ENCODE measurements around the gene GIGYF2. TPM values are rescaled to one million over a fixed set of nuclear protein-coding genes. Genes with fewer than 3 reads are reported as not detected.
"Not testable (repeated sequence)": the region's sequence is repeated elsewhere in the genome, so short reads cannot be mapped to it uniquely, and the experiment has no call there.

GIGYF2 gene
- total and polyA plus RNA-seq, 9 donors = 26.4 to 49.4 (median 42.0) TPM

GRCh38 chr2:232666051-232666805 is 30.9 kb upstream of the GIGYF2 start:
- no peaks in the 10 kb centered on the region for H3K9me3 ChIP-seq (replicated peaks; ENCODE audit: control insufficient read depth, low read depth, low read length)
- no peak overlapping the region for H3K27ac ChIP-seq (ENCODE audit: low read length)
- no peaks in the 10 kb centered on the region for H3K27me3 ChIP-seq (ENCODE audit: control insufficient read depth, insufficient read depth, low read length)
- H3K36me3 ChIP-seq (ENCODE audit: control insufficient read depth, insufficient read depth, low read length) = no peaks in the 10 kb centered on the region
- peaks cover 10% of the 10 kb centered on the region for H3K4me1 ChIP-seq (ENCODE audit: control insufficient read depth, insufficient read depth, low read length)
- no peak for DNase-seq
- H3K4me3 ChIP-seq (ENCODE audit: low read length) = no peak overlapping the region
- WGBS (ENCODE audit: insufficient coverage) = 67% methylated on average over 4 of the region's 7 CpGs

GRCh38 chr2:232667989-232668583 is 29.0 kb upstream of the GIGYF2 start:
- WGBS (ENCODE audit: insufficient coverage) = 75% methylated on average over 4 of the region's 10 CpGs
- no peak for DNase-seq
- Histone ChIP-seq H3K4me1 (ENCODE audit: control insufficient read depth, insufficient read depth, low read length) (peaks cover 10% of the 10 kb centered on the region), H3K9me3 (replicated peaks; ENCODE audit: control insufficient read depth, low read depth, low read length) (no peaks in the 10 kb centered on the region), H3K27ac (ENCODE audit: low read length) (no peak overlapping the region), H3K36me3 (ENCODE audit: control insufficient read depth, insufficient read depth, low read length) (no peaks in the 10 kb centered on the region), H3K27me3 (ENCODE audit: control insufficient read depth, insufficient read depth, low read length) (no peaks in the 10 kb centered on the region), H3K4me3 (ENCODE audit: low read length) (no peak overlapping the region)

GRCh38 chr2:232668805-232669444 is 28.2 kb upstream of the GIGYF2 start:
- H3K36me3 ChIP-seq (ENCODE audit: control insufficient read depth, insufficient read depth, low read length) = no peaks in the 10 kb centered on the region
- peak; percentile 50 for DNase-seq
- H3K27ac ChIP-seq (ENCODE audit: low read length) = no peak overlapping the region

GRCh38 chr2:232672588-232672987 is 24.5 kb upstream of the GIGYF2 start:
- no peaks in the 10 kb centered on the region for H3K27me3 ChIP-seq (ENCODE audit: control insufficient read depth, insufficient read depth, low read length)
- H3K4me1 ChIP-seq (ENCODE audit: control insufficient read depth, insufficient read depth, low read length) = peaks cover 4% of the 10 kb centered on the region
- H3K9me3 ChIP-seq (replicated peaks; ENCODE audit: control insufficient read depth, low read depth, low read length) = no peaks in the 10 kb centered on the region
- no peak for DNase-seq
- H3K27ac ChIP-seq (ENCODE audit: low read length) = no peak overlapping the region
- no peaks in the 10 kb centered on the region for H3K36me3 ChIP-seq (ENCODE audit: control insufficient read depth, insufficient read depth, low read length)
- no CpG with 5 or more reads among the region's 1 CpG for WGBS (ENCODE audit: insufficient coverage)
- no peak overlapping the region for H3K4me3 ChIP-seq (ENCODE audit: low read length)

More at GRCh38 chr2:232668805-232669444, 28.2 kb upstream of the GIGYF2 start:
- 26% methylated on average over 5 of the region's 17 CpGs for WGBS (ENCODE audit: insufficient coverage)
- H3K4me1 ChIP-seq (ENCODE audit: control insufficient read depth, insufficient read depth, low read length) = peaks cover 10% of the 10 kb centered on the region
- H3K27me3 ChIP-seq (ENCODE audit: control insufficient read depth, insufficient read depth, low read length) = no peaks in the 10 kb centered on the region
- H3K9me3 ChIP-seq (replicated peaks; ENCODE audit: control insufficient read depth, low read depth, low read length) = no peaks in the 10 kb centered on the region
- no peak overlapping the region for H3K4me3 ChIP-seq (ENCODE audit: low read length)

- no peaks in the 10 kb centered on the region for H3K36me3 ChIP-seq (ENCODE audit: control insufficient read depth, insufficient read depth, low read length)
- no peaks in the 10 kb centered on the region for H3K27me3 ChIP-seq (ENCODE audit: control insufficient read depth, insufficient read depth, low read length)
- no peak overlapping the region for H3K4me3 ChIP-seq (ENCODE audit: low read length)
- H3K9me3 ChIP-seq (replicated peaks; ENCODE audit: control insufficient read depth, low read depth, low read length) = no peaks in the 10 kb centered on the region
- no peaks in the 10 kb centered on the region for H3K4me1 ChIP-seq (ENCODE audit: control insufficient read depth, insufficient read depth, low read length)
- H3K27ac ChIP-seq (ENCODE audit: low read length) = no peak overlapping the region
- WGBS (ENCODE audit: insufficient coverage) = 57% methylated on average over 5 of the region's 6 CpGs
- no peak for DNase-seq
Observed at GRCh38 chr2:232674491-232674890, 22.6 kb upstream of the GIGYF2 start.

- no peaks in the 10 kb centered on the region for H3K27me3 ChIP-seq (ENCODE audit: control insufficient read depth, insufficient read depth, low read length)
- no peak for DNase-seq
- whole genome bisulfite sequencing (ENCODE audit: insufficient coverage) = 83% methylated on average over 10 of the region's 10 CpGs
- no peaks in the 10 kb centered on the region for H3K9me3 ChIP-seq (replicated peaks; ENCODE audit: control insufficient read depth, low read depth, low read length)
- no peaks in the 10 kb centered on the region for H3K4me1 ChIP-seq (ENCODE audit: control insufficient read depth, insufficient read depth, low read length)
- H3K36me3 ChIP-seq (ENCODE audit: control insufficient read depth, insufficient read depth, low read length) = no peaks in the 10 kb centered on the region
- no peak overlapping the region for H3K27ac ChIP-seq (ENCODE audit: low read length)
- no peak overlapping the region for H3K4me3 ChIP-seq (ENCODE audit: low read length)
Observed at GRCh38 chr2:232675381-232675780, 21.8 kb upstream of the GIGYF2 start.

GRCh38 chr2:232680006-232680405 is 17.1 kb upstream of the GIGYF2 start:
- DNase-seq = no peak
- no CpG with 5 or more reads among the region's 7 CpGs for WGBS (ENCODE audit: insufficient coverage)
- Histone ChIP-seq H3K27ac (ENCODE audit: low read length) (no peak overlapping the region), H3K9me3 (replicated peaks; ENCODE audit: control insufficient read depth, low read depth, low read length) (no peaks in the 10 kb centered on the region), H3K4me1 (ENCODE audit: control insufficient read depth, insufficient read depth, low read length) (no peaks in the 10 kb centered on the region), H3K27me3 (ENCODE audit: control insufficient read depth, insufficient read depth, low read length) (no peaks in the 10 kb centered on the region), H3K36me3 (ENCODE audit: control insufficient read depth, insufficient read depth, low read length) (no peaks in the 10 kb centered on the region), H3K4me3 (ENCODE audit: low read length) (no peak overlapping the region)

GRCh38 chr2:232681527-232681926 is 15.6 kb upstream of the GIGYF2 start:
- Histone ChIP-seq H3K4me3 (ENCODE audit: low read length) (no peak overlapping the region), H3K9me3 (replicated peaks; ENCODE audit: control insufficient read depth, low read depth, low read length) (no peaks in the 10 kb centered on the region), H3K36me3 (ENCODE audit: control insufficient read depth, insufficient read depth, low read length) (no peaks in the 10 kb centered on the region), H3K27me3 (ENCODE audit: control insufficient read depth, insufficient read depth, low read length) (no peaks in the 10 kb centered on the region), H3K27ac (ENCODE audit: low read length) (no peak overlapping the region), H3K4me1 (ENCODE audit: control insufficient read depth, insufficient read depth, low read length) (no peaks in the 10 kb centered on the region)
- DNase-seq = no peak
- 88% methylated on average over 6 of the region's 10 CpGs for whole genome bisulfite sequencing (ENCODE audit: insufficient coverage)

- no peak overlapping the region for H3K4me3 ChIP-seq (ENCODE audit: low read length)
- WGBS (ENCODE audit: insufficient coverage) = no CpG with 5 or more reads among the region's 1 CpG
- peaks cover 12% of the 10 kb centered on the region for H3K4me1 ChIP-seq (ENCODE audit: control insufficient read depth, insufficient read depth, low read length)
- H3K27me3 ChIP-seq (ENCODE audit: control insufficient read depth, insufficient read depth, low read length) = no peaks in the 10 kb centered on the region
- peak; percentile 13 for DNase-seq
- H3K27ac ChIP-seq (ENCODE audit: low read length) = no peak overlapping the region
- no peaks in the 10 kb centered on the region for H3K9me3 ChIP-seq (replicated peaks; ENCODE audit: control insufficient read depth, low read depth, low read length)
- H3K36me3 ChIP-seq (ENCODE audit: control insufficient read depth, insufficient read depth, low read length) = no peaks in the 10 kb centered on the region
Observed at GRCh38 chr2:232683368-232683767, 13.8 kb upstream of the GIGYF2 start.

GRCh38 chr2:232685391-232685790 is 11.7 kb upstream of the GIGYF2 start:
- not testable (repeated sequence) for H3K27me3 ChIP-seq (ENCODE audit: control insufficient read depth, insufficient read depth, low read length); H3K4me3 ChIP-seq (ENCODE audit: low read length); H3K27ac ChIP-seq (ENCODE audit: low read length); DNase-seq; H3K36me3 ChIP-seq (ENCODE audit: control insufficient read depth, insufficient read depth, low read length); H3K9me3 ChIP-seq (replicated peaks; ENCODE audit: control insufficient read depth, low read depth, low read length)
- WGBS (ENCODE audit: insufficient coverage) = 87% methylated on average over 3 of the region's 6 CpGs
- H3K4me1 ChIP-seq (ENCODE audit: control insufficient read depth, insufficient read depth, low read length) = peaks cover 23% of the 10 kb centered on the region
